Measurements from ENCODE around the gene ZNF654. TPM values are rescaled to one million over a fixed set of nuclear protein-coding genes. Genes with fewer than 3 reads are reported as not detected.

Gene ZNF654
- total and polyA plus RNA-seq, 2 experiments from 2014 or later: 6.2 to 7.5 TPM

DNA sequence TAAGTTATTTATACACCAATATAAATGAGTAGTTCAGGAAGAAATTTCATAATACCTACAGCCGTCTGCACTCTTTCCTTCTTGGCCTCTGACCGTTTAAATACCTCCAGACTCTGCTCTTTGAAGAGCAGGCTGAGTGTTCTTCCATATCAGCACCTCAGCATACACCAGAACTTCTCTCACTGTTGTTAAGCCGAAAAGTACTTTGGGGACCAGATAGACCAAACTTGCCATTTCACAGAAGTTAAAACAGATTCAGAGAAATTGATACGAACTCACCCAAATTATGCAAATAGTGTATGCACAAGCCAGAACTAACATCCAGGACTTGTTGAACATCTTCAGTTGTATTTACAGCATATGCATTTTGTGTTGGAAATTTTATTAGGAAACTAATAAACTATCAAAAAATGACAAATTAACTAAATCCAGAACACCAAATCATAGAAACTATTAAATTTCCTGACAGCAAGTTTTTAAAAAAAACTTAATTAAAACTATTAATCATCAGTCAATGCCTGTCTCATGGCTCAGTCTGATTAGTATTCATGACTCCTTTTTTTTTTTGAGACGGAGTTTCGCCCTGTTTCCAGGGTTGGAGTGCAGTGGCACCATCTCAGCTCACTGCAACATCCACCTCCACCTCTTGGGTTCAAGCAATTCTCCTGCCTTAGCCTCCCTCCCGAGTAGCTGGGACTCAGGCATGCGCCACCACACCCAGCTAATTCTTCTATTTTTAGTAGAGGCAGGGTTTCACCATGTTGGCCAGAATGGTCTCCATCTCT is 24.4 kb upstream of the ZNF654 start (continued):
- TF ChIP-seq, protein P1, sequence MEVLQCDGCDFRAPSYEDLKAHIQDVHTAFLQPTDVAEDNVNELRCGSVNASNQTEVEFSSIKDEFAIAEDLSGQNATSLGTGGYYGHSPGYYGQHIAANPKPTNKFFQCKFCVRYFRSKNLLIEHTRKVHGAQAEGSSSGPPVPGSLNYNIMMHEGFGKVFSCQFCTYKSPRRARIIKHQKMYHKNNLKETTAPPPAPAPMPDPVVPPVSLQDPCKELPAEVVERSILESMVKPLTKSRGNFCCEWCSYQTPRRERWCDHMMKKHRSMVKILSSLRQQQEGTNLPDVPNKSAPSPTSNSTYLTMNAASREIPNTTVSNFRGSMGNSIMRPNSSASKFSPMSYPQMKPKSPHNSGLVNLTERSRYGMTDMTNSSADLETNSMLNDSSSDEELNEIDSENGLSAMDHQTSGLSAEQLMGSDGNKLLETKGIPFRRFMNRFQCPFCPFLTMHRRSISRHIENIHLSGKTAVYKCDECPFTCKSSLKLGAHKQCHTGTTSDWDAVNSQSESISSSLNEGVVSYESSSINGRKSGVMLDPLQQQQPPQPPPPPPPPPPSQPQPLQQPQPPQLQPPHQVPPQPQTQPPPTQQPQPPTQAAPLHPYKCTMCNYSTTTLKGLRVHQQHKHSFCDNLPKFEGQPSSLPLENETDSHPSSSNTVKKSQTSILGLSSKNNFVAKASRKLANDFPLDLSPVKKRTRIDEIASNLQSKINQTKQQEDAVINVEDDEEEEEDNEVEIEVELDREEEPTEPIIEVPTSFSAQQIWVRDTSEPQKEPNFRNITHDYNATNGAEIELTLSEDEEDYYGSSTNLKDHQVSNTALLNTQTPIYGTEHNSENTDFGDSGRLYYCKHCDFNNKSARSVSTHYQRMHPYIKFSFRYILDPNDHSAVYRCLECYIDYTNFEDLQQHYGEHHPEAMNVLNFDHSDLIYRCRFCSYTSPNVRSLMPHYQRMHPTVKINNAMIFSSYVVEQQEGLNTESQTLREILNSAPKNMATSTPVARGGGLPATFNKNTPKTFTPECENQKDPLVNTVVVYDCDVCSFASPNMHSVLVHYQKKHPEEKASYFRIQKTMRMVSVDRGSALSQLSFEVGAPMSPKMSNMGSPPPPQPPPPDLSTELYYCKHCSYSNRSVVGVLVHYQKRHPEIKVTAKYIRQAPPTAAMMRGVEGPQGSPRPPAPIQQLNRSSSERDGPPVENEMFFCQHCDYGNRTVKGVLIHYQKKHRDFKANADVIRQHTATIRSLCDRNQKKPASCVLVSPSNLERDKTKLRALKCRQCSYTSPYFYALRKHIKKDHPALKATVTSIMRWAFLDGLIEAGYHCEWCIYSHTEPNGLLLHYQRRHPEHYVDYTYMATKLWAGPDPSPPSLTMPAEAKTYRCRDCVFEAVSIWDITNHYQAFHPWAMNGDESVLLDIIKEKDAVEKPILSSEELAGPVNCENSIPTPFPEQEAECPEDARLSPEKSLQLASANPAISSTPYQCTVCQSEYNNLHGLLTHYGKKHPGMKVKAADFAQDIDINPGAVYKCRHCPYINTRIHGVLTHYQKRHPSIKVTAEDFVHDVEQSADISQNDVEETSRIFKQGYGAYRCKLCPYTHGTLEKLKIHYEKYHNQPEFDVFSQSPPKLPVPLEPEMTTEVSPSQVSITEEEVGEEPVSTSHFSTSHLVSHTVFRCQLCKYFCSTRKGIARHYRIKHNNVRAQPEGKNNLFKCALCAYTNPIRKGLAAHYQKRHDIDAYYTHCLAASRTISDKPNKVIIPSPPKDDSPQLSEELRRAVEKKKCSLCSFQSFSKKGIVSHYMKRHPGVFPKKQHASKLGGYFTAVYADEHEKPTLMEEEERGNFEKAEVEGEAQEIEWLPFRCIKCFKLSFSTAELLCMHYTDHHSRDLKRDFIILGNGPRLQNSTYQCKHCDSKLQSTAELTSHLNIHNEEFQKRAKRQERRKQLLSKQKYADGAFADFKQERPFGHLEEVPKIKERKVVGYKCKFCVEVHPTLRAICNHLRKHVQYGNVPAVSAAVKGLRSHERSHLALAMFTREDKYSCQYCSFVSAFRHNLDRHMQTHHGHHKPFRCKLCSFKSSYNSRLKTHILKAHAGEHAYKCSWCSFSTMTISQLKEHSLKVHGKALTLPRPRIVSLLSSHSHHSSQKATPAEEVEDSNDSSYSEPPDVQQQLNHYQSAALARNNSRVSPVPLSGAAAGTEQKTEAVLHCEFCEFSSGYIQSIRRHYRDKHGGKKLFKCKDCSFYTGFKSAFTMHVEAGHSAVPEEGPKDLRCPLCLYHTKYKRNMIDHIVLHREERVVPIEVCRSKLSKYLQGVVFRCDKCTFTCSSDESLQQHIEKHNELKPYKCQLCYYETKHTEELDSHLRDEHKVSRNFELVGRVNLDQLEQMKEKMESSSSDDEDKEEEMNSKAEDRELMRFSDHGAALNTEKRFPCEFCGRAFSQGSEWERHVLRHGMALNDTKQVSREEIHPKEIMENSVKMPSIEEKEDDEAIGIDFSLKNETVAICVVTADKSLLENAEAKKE (CRISPR knock-in tag; IDR thresholded peaks at IDR 0.05): no peak
- TF ChIP-seq, protein P2, sequence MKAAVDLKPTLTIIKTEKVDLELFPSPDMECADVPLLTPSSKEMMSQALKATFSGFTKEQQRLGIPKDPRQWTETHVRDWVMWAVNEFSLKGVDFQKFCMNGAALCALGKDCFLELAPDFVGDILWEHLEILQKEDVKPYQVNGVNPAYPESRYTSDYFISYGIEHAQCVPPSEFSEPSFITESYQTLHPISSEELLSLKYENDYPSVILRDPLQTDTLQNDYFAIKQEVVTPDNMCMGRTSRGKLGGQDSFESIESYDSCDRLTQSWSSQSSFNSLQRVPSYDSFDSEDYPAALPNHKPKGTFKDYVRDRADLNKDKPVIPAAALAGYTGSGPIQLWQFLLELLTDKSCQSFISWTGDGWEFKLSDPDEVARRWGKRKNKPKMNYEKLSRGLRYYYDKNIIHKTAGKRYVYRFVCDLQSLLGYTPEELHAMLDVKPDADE (IDR thresholded peaks at IDR 0.05): no peak
- no peak for TF ChIP-seq JUNB (IDR thresholded peaks at IDR 0.05; ENCODE audit: unreplicated experiment)
- TF ChIP-seq, protein P3, sequence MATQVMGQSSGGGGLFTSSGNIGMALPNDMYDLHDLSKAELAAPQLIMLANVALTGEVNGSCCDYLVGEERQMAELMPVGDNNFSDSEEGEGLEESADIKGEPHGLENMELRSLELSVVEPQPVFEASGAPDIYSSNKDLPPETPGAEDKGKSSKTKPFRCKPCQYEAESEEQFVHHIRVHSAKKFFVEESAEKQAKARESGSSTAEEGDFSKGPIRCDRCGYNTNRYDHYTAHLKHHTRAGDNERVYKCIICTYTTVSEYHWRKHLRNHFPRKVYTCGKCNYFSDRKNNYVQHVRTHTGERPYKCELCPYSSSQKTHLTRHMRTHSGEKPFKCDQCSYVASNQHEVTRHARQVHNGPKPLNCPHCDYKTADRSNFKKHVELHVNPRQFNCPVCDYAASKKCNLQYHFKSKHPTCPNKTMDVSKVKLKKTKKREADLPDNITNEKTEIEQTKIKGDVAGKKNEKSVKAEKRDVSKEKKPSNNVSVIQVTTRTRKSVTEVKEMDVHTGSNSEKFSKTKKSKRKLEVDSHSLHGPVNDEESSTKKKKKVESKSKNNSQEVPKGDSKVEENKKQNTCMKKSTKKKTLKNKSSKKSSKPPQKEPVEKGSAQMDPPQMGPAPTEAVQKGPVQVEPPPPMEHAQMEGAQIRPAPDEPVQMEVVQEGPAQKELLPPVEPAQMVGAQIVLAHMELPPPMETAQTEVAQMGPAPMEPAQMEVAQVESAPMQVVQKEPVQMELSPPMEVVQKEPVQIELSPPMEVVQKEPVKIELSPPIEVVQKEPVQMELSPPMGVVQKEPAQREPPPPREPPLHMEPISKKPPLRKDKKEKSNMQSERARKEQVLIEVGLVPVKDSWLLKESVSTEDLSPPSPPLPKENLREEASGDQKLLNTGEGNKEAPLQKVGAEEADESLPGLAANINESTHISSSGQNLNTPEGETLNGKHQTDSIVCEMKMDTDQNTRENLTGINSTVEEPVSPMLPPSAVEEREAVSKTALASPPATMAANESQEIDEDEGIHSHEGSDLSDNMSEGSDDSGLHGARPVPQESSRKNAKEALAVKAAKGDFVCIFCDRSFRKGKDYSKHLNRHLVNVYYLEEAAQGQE (IDR thresholded peaks at IDR 0.05; ENCODE audit: unreplicated experiment): no peak
- TF ChIP-seq ZNF331 (CRISPR knock-in tag; IDR thresholded peaks at IDR 0.05; ENCODE audit: low read depth): no peak
